Naive thymus-derived CD4-positive, alpha-beta T cell (primary cell): ENCODE data around the gene RNF152. TPM values are rescaled to one million over a fixed set of nuclear protein-coding genes. Genes with fewer than 3 reads are reported as not detected.
"Not testable (repeated sequence)": the region's sequence is repeated elsewhere in the genome, so short reads cannot be mapped to it uniquely, and the experiment has no call there.

Experiments used
- ATAC-seq: fragments of 150-1000 bp; cut with Tn5 transposase; 2 replicates; pipeline ENCODE4 v1.10.0; 2021; ENCODE audit warnings: mild to moderate bottlenecking, moderate library complexity
- CTCF ChIA-PET: fragments of 350-600 bp; sonication (Branson Sonifier 250); formaldehyde crosslinking; loops from one replicate; lab custom pipeline; 2021; ENCODE audit warnings: antibody characterized with exemption; lab: Charles Lee
- POLR2A ChIA-PET: fragments of 350-600 bp; sonication (Branson Sonifier 250); formaldehyde crosslinking; loops from one replicate; lab custom pipeline; 2021; ENCODE audit warnings: antibody characterized with exemption, inconsistent platforms; lab: Charles Lee
- DNase-seq, 9 donors: peaks; one replicate each; pipeline versions ENCODE4 v3.0.0 to v3.0.0-alpha.2; 2020 to 2022; ENCODE audit warnings: mixed read lengths in 1 of 9
- H3K27ac ChIP-seq: one replicate; pipeline ENCODE4 v1.7.0; 2013; ENCODE audit warnings: mild to moderate bottlenecking, low read depth, low read length, moderate library complexity
- H3K27me3 ChIP-seq, 2 donors: one replicate each; pipeline ENCODE4 v1.7.0; 2013; ENCODE audit warnings: low read length in 2 of 2, mild to moderate bottlenecking in 2 of 2, moderate library complexity in 2 of 2; ENCODE audit not compliant: control insufficient read depth in 2 of 2, insufficient read depth in 2 of 2
- H3K36me3 ChIP-seq, 3 experiments: 1 replicate in 2 of 3; 2 replicates in 1 of 3; pipeline ENCODE4 v1.7.0; 2013; ENCODE audit warnings: low read length in 3 of 3, mild to moderate bottlenecking in 3 of 3, moderate library complexity in 1 of 3; ENCODE audit not compliant: insufficient read depth in 3 of 3, control insufficient read depth in 2 of 3
- H3K4me1 ChIP-seq, 2 donors: one replicate each; pipeline ENCODE4 v1.7.0; 2013; ENCODE audit warnings: low read length in 2 of 2, mild to moderate bottlenecking in 2 of 2, moderate library complexity in 1 of 2; ENCODE audit not compliant: control insufficient read depth in 2 of 2, insufficient read depth in 2 of 2
- H3K4me3 ChIP-seq: 2 replicates; pipeline ENCODE4 v1.7.0; 2013; ENCODE audit warnings: mild to moderate bottlenecking, low read length
- H3K9me3 ChIP-seq, 3 experiments: 1 replicate in 2 of 3; 2 replicates in 1 of 3; pipeline ENCODE4 v1.7.0; 2013; ENCODE audit warnings: low read length in 3 of 3; ENCODE audit not compliant: control insufficient read depth in 2 of 3
- H3K27ac Mint-ChIP-seq, 9 donors: one replicate each; pipeline ENCODE4 v1.8.0; 2020 to 2022; ENCODE audit warnings: mixed read lengths in 9 of 9, mild to moderate bottlenecking in 8 of 9, moderate library complexity in 5 of 9, inconsistent platforms in 2 of 9
- H3K27me3 Mint-ChIP-seq, 5 donors: one replicate each; pipeline ENCODE4 v1.8.0; 2021 to 2022; ENCODE audit warnings: mixed read lengths in 5 of 5, mild to moderate bottlenecking in 1 of 5
- H3K36me3 Mint-ChIP-seq, 5 donors: one replicate each; pipeline ENCODE4 v1.8.0; 2020 to 2022; ENCODE audit warnings: mixed read lengths in 5 of 5, mild to moderate bottlenecking in 3 of 5, inconsistent platforms in 1 of 5
- H3K4me1 Mint-ChIP-seq, 7 donors: one replicate each; pipeline ENCODE4 v1.8.0; 2020 to 2022; ENCODE audit warnings: mixed read lengths in 7 of 7, mild to moderate bottlenecking in 3 of 7, inconsistent platforms in 1 of 7
- H3K4me3 Mint-ChIP-seq, 10 donors: one replicate each; pipeline ENCODE4 v1.8.0; 2020 to 2022; ENCODE audit warnings: mild to moderate bottlenecking in 10 of 10, mixed read lengths in 10 of 10, moderate library complexity in 6 of 10, inconsistent platforms in 2 of 10
- H3K9me3 Mint-ChIP-seq, 11 donors: one replicate each; pipeline ENCODE4 v1.8.0; 2020 to 2022; ENCODE audit warnings: mixed read lengths in 11 of 11, mild to moderate bottlenecking in 4 of 11, inconsistent platforms in 1 of 11, moderate library complexity in 1 of 11
- intact Hi-C, 2 donors: fragments of 100-400 bp; cut with micrococcal nuclease; formaldehyde crosslinking; loops; one replicate each; pipeline ENCODE4 v1.15.1; 2023
- polyA plus RNA-seq, 2 donors: library from polyadenylated mRNA; unstranded; fragments of 300-500 nt; fragmentation: Illumina TruSeq; gene quantifications; one replicate each; pipeline ENCODE4 v1.2.3, GENCODE V29; 2021
- total RNA-seq, 6 experiments: library from RNA in 5 of 6; stranded (reverse) in 5 of 6; gene quantifications; 1 replicate in 5 of 6; 2 replicates in 1 of 6; pipeline ENCODE4 v1.2.3 and lab custom pipeline; 2021 to 2026

RNF152 gene
- total and polyA plus RNA-seq, 7 experiments from 2014 or later, result 0.08 to 1.9 (median 1.7) TPM; not detected in 4

- Mint-ChIP-seq H3K27ac (no peak overlapping the region), H3K4me1 (no peaks in the 10 kb centered on the region), H3K27me3 (peaks cover 4 to 19% (median 14%) of the 10 kb centered on the region in 5 donors), H3K4me3 (no peak overlapping the region), H3K9me3 (peaks cover 0 to 2% (median 0%) of the 10 kb centered on the region in 11 donors), H3K36me3 (no peaks in the 10 kb centered on the region)
- DNase-seq (no peak), ATAC-seq (no peak)
- H3K4me1 ChIP-seq, result no peaks in the 10 kb centered on the region
- CTCF ChIA-PET, result interaction anchor here (0.6 kb wide), 1 partner anchor 363 kb away, joined by 3 read pairs; no protein-coding TSS in a partner anchor
- H3K4me3 ChIP-seq, result no peak overlapping the region
- no peaks in the 10 kb centered on the region for H3K36me3 ChIP-seq
- H3K27ac ChIP-seq, result no peak overlapping the region
- H3K9me3 ChIP-seq, result no peaks in the 10 kb centered on the region
- no peaks in the 10 kb centered on the region for H3K27me3 ChIP-seq
- intact Hi-C loops, result no loop called here
- POLR2A ChIA-PET, result no interaction called here
Observed at GRCh38 chr18:61797696-61798590, 94.9 kb downstream of the RNF152 start.

- Mint-ChIP-seq H3K9me3 (peaks cover 0 to 22% (median 7%) of the 10 kb centered on the region in 11 donors), H3K4me1 (no peaks in the 10 kb centered on the region), H3K4me3 (no peak overlapping the region), H3K27me3 (peaks cover 4 to 20% (median 7%) of the 10 kb centered on the region in 5 donors), H3K27ac (no peak overlapping the region), H3K36me3 (no peaks in the 10 kb centered on the region)
- ATAC-seq (no peak), DNase-seq (no peak)
- H3K36me3 ChIP-seq, result no peaks in the 10 kb centered on the region
- ChIA-PET POLR2A (no interaction called here), CTCF (no interaction called here)
- H3K27me3 ChIP-seq, result no peaks in the 10 kb centered on the region
- H3K4me3 ChIP-seq, result no peak overlapping the region
- H3K9me3 ChIP-seq, result no peaks in the 10 kb centered on the region
- no peaks in the 10 kb centered on the region for H3K4me1 ChIP-seq
- no peak overlapping the region for H3K27ac ChIP-seq
- intact Hi-C loops, result no loop called here
Observed at GRCh38 chr18:61791031-61791430, 101.8 kb downstream of the RNF152 start.

GRCh38 chr18:61787011-61787670 is 105.7 kb downstream of the RNF152 start:
- CTCF ChIA-PET, result not testable (repeated sequence)

GRCh38 chr18:61785588-61785987 is 107.2 kb downstream of the RNF152 start:
- no peak overlapping the region for H3K27ac Mint-ChIP-seq

More at GRCh38 chr18:61787011-61787670, 105.7 kb downstream of the RNF152 start:
- ATAC-seq, H3K27ac ChIP-seq, H3K4me1 ChIP-seq, H3K9me3 ChIP-seq, H3K4me3 ChIP-seq, H3K36me3 ChIP-seq, POLR2A ChIA-PET, H3K27ac Mint-ChIP-seq, intact Hi-C loops, H3K27me3 ChIP-seq, H3K4me3 Mint-ChIP-seq, H3K36me3 Mint-ChIP-seq, DNase-seq, H3K4me1 Mint-ChIP-seq: not testable (repeated sequence)
- peaks cover 0 to 22% (median 7%) of the 10 kb centered on the region in 11 donors for H3K9me3 Mint-ChIP-seq
- H3K27me3 Mint-ChIP-seq, result peaks cover 0 to 20% (median 7%) of the 10 kb centered on the region in 5 donors

GRCh38 chr18:61784834-61785233 is 108.0 kb downstream of the RNF152 start:
- no peaks in the 10 kb centered on the region for H3K4me1 Mint-ChIP-seq
- ATAC-seq (no peak), DNase-seq (no peak)
- intact Hi-C loops, result no loop called here
- H3K27ac Mint-ChIP-seq, result no peak overlapping the region
- Histone ChIP-seq H3K4me3 (no peak overlapping the region), H3K9me3 (no peaks in the 10 kb centered on the region), H3K27ac (no peak overlapping the region), H3K36me3 (no peaks in the 10 kb centered on the region), H3K4me1 (no peaks in the 10 kb centered on the region), H3K27me3 (no peaks in the 10 kb centered on the region)
- CTCF ChIA-PET, result no interaction called here
- no peak overlapping the region for H3K4me3 Mint-ChIP-seq
- peaks cover 0 to 22% (median 7%) of the 10 kb centered on the region in 11 donors for H3K9me3 Mint-ChIP-seq
- POLR2A ChIA-PET, result no interaction called here
- no peaks in the 10 kb centered on the region for H3K36me3 Mint-ChIP-seq
- H3K27me3 Mint-ChIP-seq, result peaks cover 0 to 16% (median 7%) of the 10 kb centered on the region in 5 donors

More at GRCh38 chr18:61785588-61785987, 107.2 kb downstream of the RNF152 start:
- H3K27me3 Mint-ChIP-seq, result peaks cover 0 to 16% (median 7%) of the 10 kb centered on the region in 5 donors
- Histone ChIP-seq H3K36me3 (no peaks in the 10 kb centered on the region), H3K9me3 (no peaks in the 10 kb centered on the region), H3K4me3 (no peak overlapping the region), H3K27me3 (no peaks in the 10 kb centered on the region), H3K27ac (no peak overlapping the region), H3K4me1 (no peaks in the 10 kb centered on the region)
- ChIA-PET POLR2A (no interaction called here), CTCF (no interaction called here)
- DNase-seq, result no peak
- H3K4me3 Mint-ChIP-seq, result no peak overlapping the region
- intact Hi-C loops, result no loop called here
- H3K9me3 Mint-ChIP-seq, result peaks cover 0 to 22% (median 7%) of the 10 kb centered on the region in 11 donors
- ATAC-seq, result no peak
- H3K36me3 Mint-ChIP-seq, result no peaks in the 10 kb centered on the region
- H3K4me1 Mint-ChIP-seq, result no peaks in the 10 kb centered on the region

- H3K9me3 Mint-ChIP-seq, result peaks cover 0 to 22% (median 6%) of the 10 kb centered on the region in 11 donors
- CTCF ChIA-PET, result no interaction called here
Observed at GRCh38 chr18:61782545-61782944, 110.3 kb downstream of the RNF152 start.

More at GRCh38 chr18:61782545-61782944, 110.3 kb downstream of the RNF152 start:
- intact Hi-C loops, result loop anchor here in 1 of 2 donors (2.0 kb wide), 1 partner anchor 34 kb away; no protein-coding TSS in a partner anchor
- no peak overlapping the region for H3K4me3 ChIP-seq
- POLR2A ChIA-PET, result no interaction called here
- H3K9me3 ChIP-seq, result no peaks in the 10 kb centered on the region
- no peaks in the 10 kb centered on the region for H3K36me3 ChIP-seq
- Mint-ChIP-seq H3K27ac (no peak overlapping the region), H3K27me3 (peaks cover 0 to 7% (median 5%) of the 10 kb centered on the region in 5 donors), H3K36me3 (peaks cover 0 to 5% (median 0%) of the 10 kb centered on the region in 5 donors), H3K4me1 (no peaks in the 10 kb centered on the region), H3K4me3 (no peak overlapping the region)
- H3K27me3 ChIP-seq, result no peaks in the 10 kb centered on the region
- no peak overlapping the region for H3K27ac ChIP-seq
- DNase-seq, result no peak
- ATAC-seq, result no peak
- no peaks in the 10 kb centered on the region for H3K4me1 ChIP-seq
